Sciatic nerve (tissue), 2 donors: ENCODE measurements around the gene FMNL1. TPM values are rescaled to one million over a fixed set of nuclear protein-coding genes. Genes with fewer than 3 reads are reported as not detected.

Experiments used
- ATAC-seq: fragments of 200-7000 bp; cut with Tn5 transposase; one replicate; pipeline ENCODE4 v1.9.1; 2020; ENCODE audit warnings: mild to moderate bottlenecking, moderate library complexity
- DNase-seq: peaks from one replicate; pipeline ENCODE4 v3.0.0-alpha.2; 2020; ENCODE audit warnings: low spot score
- intact Hi-C: fragments of 100-400 bp; cut with DNase I; formaldehyde crosslinking; loops from one replicate; pipeline ENCODE4 v1.14.2; 2022
- total RNA-seq: library from RNA; stranded (reverse); fragmentation: NEBNext Ultra II Directional; extraction: Animal tissue kit (Norgen Biotek cat#: 25700); gene quantifications from one replicate; pipeline ENCODE4 v1.2.1, GENCODE V29; 2021
- donor health status: DM: no; HTN: no; CAD: no.
- donor health status: DM: no; HTN: no; CAD: no.

The FMNL1 gene
- total RNA-seq, 1 donor from 2014 or later: 39.6 TPM

GRCh38 chr17:45222289-45222995 is 757 bp downstream of the FMNL1 start:
- intact Hi-C loops: loop anchor here (5.0 kb wide), 1 partner anchor 165 kb away; no protein-coding TSS in a partner anchor
- DNase-seq: no peak
- no peak for ATAC-seq

GRCh38 chr17:45222996-45223538 is 1.4 kb downstream of the FMNL1 start:
- DNase-seq (no peak), ATAC-seq (no peak)
- intact Hi-C loops: loop anchor here (5.0 kb wide), 1 partner anchor 164 kb away; no protein-coding TSS in a partner anchor

DNA sequence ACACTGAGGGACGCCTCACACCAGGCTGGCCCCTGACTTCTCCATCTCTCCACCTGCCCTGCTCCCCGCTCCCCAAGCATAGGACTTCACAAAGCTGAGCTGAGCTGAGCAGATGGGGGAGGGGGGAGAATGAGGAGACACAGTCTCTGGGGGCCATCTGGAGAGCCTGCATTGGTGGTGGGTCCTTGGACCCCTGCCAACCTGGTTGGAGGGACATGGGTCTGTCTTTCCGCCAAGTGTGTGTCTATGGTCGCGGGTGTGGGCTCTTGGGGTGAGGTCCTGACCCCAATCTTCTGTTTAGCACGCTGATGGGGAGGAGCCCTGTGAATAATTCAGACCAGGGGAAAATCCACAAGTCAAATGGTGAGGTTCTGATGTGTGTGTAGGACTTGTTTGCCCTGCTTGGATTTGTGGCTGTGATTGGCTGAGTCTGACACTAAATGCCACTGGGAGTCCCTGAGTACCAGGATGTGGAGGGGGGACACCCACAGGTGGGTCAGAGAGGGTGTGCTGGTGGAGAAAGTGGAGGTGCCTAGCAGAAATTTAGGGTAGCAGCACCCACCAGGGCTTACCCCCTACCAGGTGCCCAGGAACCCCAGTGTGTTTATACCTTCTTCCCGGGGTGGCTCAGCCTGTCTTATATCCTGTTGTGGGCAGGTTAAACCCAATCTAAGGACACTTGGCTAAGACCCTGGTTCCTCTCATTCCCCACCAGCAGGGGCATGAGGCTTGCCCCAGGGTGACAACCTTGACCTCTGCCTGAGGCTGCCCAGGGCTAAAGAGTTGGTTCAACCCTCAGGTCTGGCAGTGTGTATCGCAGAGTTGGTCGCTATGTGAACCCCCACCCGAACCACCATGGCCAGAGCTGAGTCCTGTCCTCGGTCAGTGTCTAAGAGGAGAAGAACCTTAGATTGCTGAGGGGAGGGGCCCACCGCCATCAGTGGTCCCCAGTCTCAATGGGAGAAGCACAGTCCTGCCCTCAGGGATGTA is 2.1 kb downstream of the FMNL1 start:
- intact Hi-C loops: loop anchor here (5.0 kb wide), 1 partner anchor 163 kb away; no protein-coding TSS in a partner anchor
- DNase-seq: no peak
- no peak for ATAC-seq

DNA sequence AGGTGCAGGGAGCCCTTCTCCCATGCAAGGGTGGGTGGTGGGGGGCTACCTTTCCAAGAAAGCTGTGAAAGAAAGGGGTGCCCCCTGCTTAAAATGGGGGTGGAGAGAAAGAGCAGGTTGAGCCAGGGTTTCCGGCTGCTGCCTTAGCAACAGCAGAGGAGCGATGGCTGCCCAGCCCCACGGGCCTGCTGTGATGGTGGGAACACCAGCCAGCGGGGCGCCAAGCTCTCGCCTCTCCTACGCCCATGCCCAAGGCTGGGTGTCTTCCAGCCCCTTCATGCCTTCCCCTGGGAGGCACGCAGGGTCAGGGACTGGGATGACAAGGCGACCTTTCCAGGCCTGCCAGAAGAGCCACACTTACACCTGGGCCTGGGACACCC is 3.0 kb downstream of the FMNL1 start:
- intact Hi-C loops: loop anchor here (5.0 kb wide), 1 partner anchor 163 kb away; no protein-coding TSS in a partner anchor
- DNase-seq (no peak), ATAC-seq (no peak)

DNA sequence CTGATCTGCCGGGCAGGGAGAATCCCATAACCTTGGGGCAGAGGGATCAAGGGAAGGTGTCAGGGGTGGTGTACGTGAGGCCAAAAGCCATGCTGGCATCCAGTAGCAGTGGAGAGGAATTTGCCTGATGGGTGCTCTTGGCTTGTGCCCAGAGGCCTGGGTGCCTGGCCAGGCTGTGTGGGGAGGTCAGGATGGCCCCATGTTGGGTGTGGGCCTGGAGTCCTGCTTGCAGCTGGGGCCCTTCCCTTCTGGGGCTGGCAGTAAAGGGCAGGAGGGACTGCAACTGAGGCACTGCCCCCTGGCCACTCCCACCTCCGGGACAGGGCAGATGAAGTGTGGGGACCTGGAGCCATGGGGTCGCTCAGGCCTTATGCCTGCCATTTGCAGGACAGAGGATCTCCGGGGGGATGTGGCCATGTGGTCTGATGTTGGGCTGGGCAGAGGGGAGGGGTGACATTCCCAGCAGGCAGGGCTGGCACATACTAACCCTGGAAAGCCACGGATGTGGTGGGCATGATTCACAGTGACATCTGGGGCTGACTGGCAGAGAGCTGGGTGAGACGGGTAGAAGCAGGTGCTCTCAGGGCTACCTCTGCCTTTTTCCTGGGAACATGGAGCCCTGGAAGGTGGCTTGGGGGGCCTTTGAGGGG is 3.5 kb downstream of the FMNL1 start:
- intact Hi-C loops: no loop called here
- no peak for ATAC-seq
- no peak for DNase-seq

DNA sequence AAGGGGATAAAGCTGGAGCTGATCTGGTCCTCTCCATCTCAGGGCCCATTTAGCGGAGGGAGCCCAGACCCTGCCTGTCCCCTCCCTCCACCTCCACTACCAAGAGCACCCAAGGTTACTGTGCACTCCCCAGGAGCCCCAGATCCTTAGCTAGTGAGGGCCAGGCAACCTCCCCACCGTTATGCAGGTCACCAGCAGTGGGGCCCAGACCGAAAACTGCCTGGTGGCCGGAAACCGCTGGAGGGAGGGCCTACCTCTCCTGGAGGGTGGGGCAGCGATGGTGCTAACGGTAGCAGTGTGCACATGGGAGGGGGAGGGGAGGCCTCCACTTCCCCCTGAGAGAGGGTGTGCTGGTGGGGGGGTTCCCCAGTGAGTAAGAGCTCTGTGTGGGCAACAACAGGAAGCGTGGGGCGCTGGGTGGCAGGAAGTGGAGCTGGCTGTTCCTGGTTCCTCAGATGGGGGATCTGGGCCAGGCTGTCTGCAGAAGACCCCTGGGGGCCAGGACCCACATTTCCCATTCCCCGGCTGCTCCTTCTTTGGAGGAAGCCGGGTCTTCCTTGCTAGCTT is 4.4 kb downstream of the FMNL1 start:
- ATAC-seq: peak; percentile 46
- DNase-seq: peak; percentile 82
- intact Hi-C loops: no loop called here

GRCh38 chr17:45226576-45226975 is 4.9 kb downstream of the FMNL1 start:
- no peak for ATAC-seq
- intact Hi-C loops: no loop called here
- no peak for DNase-seq

- intact Hi-C loops: no loop called here
- ATAC-seq: no peak
- DNase-seq: no peak
Observed at GRCh38 chr17:45227101-45227925, 5.6 kb downstream of the FMNL1 start.

- DNase-seq (no peak), ATAC-seq (no peak)
- intact Hi-C loops: no loop called here
Observed at GRCh38 chr17:45227926-45228762, 6.5 kb downstream of the FMNL1 start.

- DNase-seq (peak; percentile 87), ATAC-seq (peak; percentile 88)
- intact Hi-C loops: no loop called here
Observed at GRCh38 chr17:45228763-45229539, 7.3 kb downstream of the FMNL1 start.

GRCh38 chr17:45229681-45230409 is 8.2 kb downstream of the FMNL1 start:
- no peak for ATAC-seq
- intact Hi-C loops: no loop called here
- DNase-seq: no peak

GRCh38 chr17:45230410-45230786 is 8.7 kb downstream of the FMNL1 start:
- intact Hi-C loops: no loop called here
- ATAC-seq: no peak
- DNase-seq: no peak

GRCh38 chr17:45230787-45231480 is 9.2 kb downstream of the FMNL1 start:
- intact Hi-C loops: no loop called here
- ATAC-seq: no peak

GRCh38 chr17:45231481-45232116 is 9.9 kb downstream of the FMNL1 start:
- DNase-seq (no peak), ATAC-seq (no peak)
- intact Hi-C loops: no loop called here

More at GRCh38 chr17:45230787-45231480, 9.2 kb downstream of the FMNL1 start:
- DNase-seq: no peak
